HEK293 (cell line): ENCODE data around the gene FAM133A.

ENCODE experiments used
- CTCF ChIA-PET: fragments of 350-600 bp; formaldehyde crosslinking; extraction: SDS; loops from one replicate; lab custom pipeline; 2021; ENCODE audit warnings: antibody characterized with exemption; lab: Yijun Ruan, JAX
- POLR2A ChIA-PET: fragments of 300-600 bp; formaldehyde crosslinking; extraction: SDS; loops from one replicate; lab custom pipeline; 2020; ENCODE audit warnings: antibody characterized with exemption, inconsistent platforms; lab: Yijun Ruan, JAX
- H3K27ac ChIP-seq: fragments of 200-500 bp; sonication (Bioruptor generic); 2 replicates; pipeline ENCODE4 v1.5.1; 2014; ENCODE audit warnings: low read depth, low read length, control low read depth, inconsistent platforms; ENCODE audit errors: extremely low read depth
- H3K36me3 ChIP-seq, 2 experiments: fragments of 200-500 bp in 1 of 2; sonication (Bioruptor generic) in 1 of 2; 1 replicate in 1 of 2; 2 replicates in 1 of 2; pipeline ENCODE4 v1.5.1; 2014 to 2017; ENCODE audit warnings: inconsistent platforms in 2 of 2, low read length in 2 of 2; ENCODE audit not compliant: control insufficient read depth in 2 of 2, insufficient read depth in 1 of 2
- H3K4me1 ChIP-seq: fragments of 200-500 bp; sonication (Bioruptor generic); 2 replicates; pipeline ENCODE4 v1.5.1; 2014; ENCODE audit warnings: mild to moderate bottlenecking, low read length, inconsistent platforms; ENCODE audit not compliant: control insufficient read depth, insufficient read depth
- H3K4me3 ChIP-seq: 2 replicates; pipeline ENCODE4 v1.5.1; 2011; ENCODE audit warnings: low read depth, mild to moderate bottlenecking, control low read depth, low read length, moderate library complexity
- H3K9me3 ChIP-seq: fragments of 200-500 bp; sonication (Bioruptor generic); 2 replicates; pipeline ENCODE4 v1.5.1; 2014; ENCODE audit warnings: low read depth, low read length, inconsistent platforms; ENCODE audit not compliant: control insufficient read depth, insufficient read depth
- BCL6B ChIP-seq: fragments of 450-650 bp; formaldehyde crosslinking; IDR thresholded peaks from 2 replicates; pipeline ENCODE4 v1.5.1; 2017; ENCODE audit warnings: missing biosample characterization, missing genetic modification characterization
- KLF1 ChIP-seq: fragments of 450-650 bp; formaldehyde crosslinking; IDR thresholded peaks from 2 replicates; pipeline ENCODE4 v1.5.1; 2016; ENCODE audit warnings: missing biosample characterization, missing genetic modification characterization
- OSR2 ChIP-seq: fragments of 450-650 bp; formaldehyde crosslinking; IDR thresholded peaks from 2 replicates; pipeline ENCODE4 v1.5.1; 2016; ENCODE audit warnings: missing biosample characterization, missing genetic modification characterization
- ZBTB20 ChIP-seq: fragments of 450-650 bp; formaldehyde crosslinking; IDR thresholded peaks from 2 replicates; pipeline ENCODE4 v1.5.1; 2016; ENCODE audit warnings: missing biosample characterization, missing genetic modification characterization
- ZFP3 ChIP-seq: fragments of 450-650 bp; formaldehyde crosslinking; IDR thresholded peaks from 2 replicates; pipeline ENCODE4 v1.5.1; 2016; ENCODE audit warnings: low read depth, missing biosample characterization, missing genetic modification characterization
- ZNF132 ChIP-seq: fragments of 450-650 bp; formaldehyde crosslinking; IDR thresholded peaks from 2 replicates; pipeline ENCODE4 v1.5.1; 2017; ENCODE audit warnings: missing biosample characterization, missing genetic modification characterization, borderline replicate concordance
- ZNF184 ChIP-seq: fragments of 450-650 bp; IDR thresholded peaks from 2 replicates; pipeline ENCODE4 v1.5.1; 2018; ENCODE audit warnings: missing biosample characterization, mild to moderate bottlenecking, missing genetic modification characterization
- ZNF19 ChIP-seq: fragments of 450-650 bp; formaldehyde crosslinking; IDR thresholded peaks from 2 replicates; pipeline ENCODE4; 2016; ENCODE audit warnings: missing biosample characterization, missing genetic modification characterization, low read depth
- ZNF221 ChIP-seq: fragments of 450-650 bp; formaldehyde crosslinking; IDR thresholded peaks from 2 replicates; pipeline ENCODE4 v1.5.1; 2017; ENCODE audit warnings: missing biosample characterization, missing genetic modification characterization, borderline replicate concordance
- ZNF26 ChIP-seq: fragments of 450-650 bp; formaldehyde crosslinking; IDR thresholded peaks from 2 replicates; pipeline ENCODE4 v1.5.1; 2016; ENCODE audit warnings: missing biosample characterization, missing genetic modification characterization
- ZNF292 ChIP-seq: fragments of 450-650 bp; formaldehyde crosslinking; IDR thresholded peaks from 2 replicates; pipeline ENCODE4 v1.5.1; 2016; ENCODE audit warnings: low read depth, missing biosample characterization, missing genetic modification characterization, borderline replicate concordance
- ZNF341 ChIP-seq: fragments of 450-650 bp; formaldehyde crosslinking; IDR thresholded peaks from 2 replicates; pipeline ENCODE4; 2016; ENCODE audit warnings: low read depth, missing biosample characterization, missing genetic modification characterization
- ZNF654 ChIP-seq: fragments of 450-650 bp; formaldehyde crosslinking; IDR thresholded peaks from 2 replicates; pipeline ENCODE4 v1.5.1; 2016; ENCODE audit warnings: low read depth, missing biosample characterization, missing genetic modification characterization
- ZNF670 ChIP-seq: fragments of 450-650 bp; formaldehyde crosslinking; IDR thresholded peaks from 2 replicates; pipeline ENCODE4 v1.5.1; 2016; ENCODE audit warnings: missing biosample characterization, missing genetic modification characterization, low read depth
- ZSCAN30 ChIP-seq: fragments of 450-650 bp; IDR thresholded peaks from 2 replicates; pipeline ENCODE4 v1.5.1; 2018; ENCODE audit warnings: missing biosample characterization, mild to moderate bottlenecking, missing genetic modification characterization, moderate library complexity
- ZSCAN4 ChIP-seq: fragments of 450-650 bp; formaldehyde crosslinking; IDR thresholded peaks from 2 replicates; pipeline ENCODE4 v1.5.1; 2017; ENCODE audit warnings: missing biosample characterization, missing genetic modification characterization
- TF ChIP-seq, protein P1 (sequence below): fragments of 450-650 bp; formaldehyde crosslinking; IDR thresholded peaks from 2 replicates; pipeline ENCODE4 v1.5.1; 2016; ENCODE audit warnings: missing biosample characterization, missing genetic modification characterization
- TF ChIP-seq, protein P2 (sequence below): fragments of 450-650 bp; formaldehyde crosslinking; IDR thresholded peaks from 2 replicates; pipeline ENCODE4 v1.5.1; 2016; ENCODE audit warnings: missing biosample characterization, missing genetic modification characterization, low read depth
- TF ChIP-seq, protein P3 (sequence below): fragments of 450-650 bp; formaldehyde crosslinking; IDR thresholded peaks from 2 replicates; pipeline ENCODE4 v1.5.1; 2016; ENCODE audit warnings: missing biosample characterization, missing genetic modification characterization

FAM133A gene

GRCh38 chrX:93673056-93673868, 744 bp upstream of the FAM133A start, which contains the start of gene NAP1L3 (continued):
- 0 out of 2 replicates have a peak, but pooled peaks have one; percentile 24 for TF ChIP-seq OSR2 (tag by site-specific recombination)
- TF ChIP-seq, all 188 proteins: peak for 6

- CTCF ChIA-PET = interaction anchor here (0.6 kb wide), 1 partner anchor 17 kb away, joined by 3 read pairs; no protein-coding TSS in a partner anchor
Observed at GRCh38 chrX:93695981-93696380, 22.0 kb downstream of the FAM133A start.

DNA sequence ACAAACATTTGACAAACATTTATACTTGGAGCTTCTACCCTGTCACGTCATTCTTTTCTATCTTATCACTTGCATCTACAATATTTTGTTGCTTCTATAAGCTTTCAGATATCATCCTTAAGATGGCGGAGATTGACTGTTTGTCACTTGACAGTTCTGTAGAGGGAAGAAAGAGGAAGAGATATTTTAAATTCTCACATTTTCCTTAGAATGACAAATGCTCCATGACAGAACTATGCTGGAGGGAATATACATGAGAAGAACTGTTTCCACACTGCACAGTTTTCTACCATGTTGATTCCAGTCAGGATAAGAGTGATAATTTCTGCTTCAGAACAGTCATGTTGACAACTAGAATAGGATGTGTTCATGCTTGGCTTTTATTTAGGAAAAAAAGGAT, 29.7 kb downstream of the FAM133A start:
- Histone ChIP-seq H3K36me3 (no peaks in the 10 kb centered on the region), H3K4me3 (no peak overlapping the region), H3K9me3 (peaks cover 3% of the 10 kb centered on the region; the same call in 1 of the 2 replicates), H3K27ac (no peak overlapping the region), H3K4me1 (no peaks in the 10 kb centered on the region)
- TF ChIP-seq ZNF19 (tag by site-specific recombination) (no peak), ZNF221 (no peak), BCL6B (tag by site-specific recombination) (no peak), ZNF654 (tag by site-specific recombination) (no peak), ZNF184 (no peak), ZFP3 (tag by site-specific recombination) (no peak), KLF1 (no peak), ZSCAN4 (tag by site-specific recombination) (no peak), ZBTB20 (tag by site-specific recombination) (no peak), ZNF341 (tag by site-specific recombination) (no peak), ZNF670 (tag by site-specific recombination) (no peak), ZNF26 (tag by site-specific recombination) (no peak), ZSCAN30 (no peak), ZNF132 (tag by site-specific recombination) (no peak), ZNF292 (tag by site-specific recombination) (no peak)
- TF ChIP-seq, protein P1, sequence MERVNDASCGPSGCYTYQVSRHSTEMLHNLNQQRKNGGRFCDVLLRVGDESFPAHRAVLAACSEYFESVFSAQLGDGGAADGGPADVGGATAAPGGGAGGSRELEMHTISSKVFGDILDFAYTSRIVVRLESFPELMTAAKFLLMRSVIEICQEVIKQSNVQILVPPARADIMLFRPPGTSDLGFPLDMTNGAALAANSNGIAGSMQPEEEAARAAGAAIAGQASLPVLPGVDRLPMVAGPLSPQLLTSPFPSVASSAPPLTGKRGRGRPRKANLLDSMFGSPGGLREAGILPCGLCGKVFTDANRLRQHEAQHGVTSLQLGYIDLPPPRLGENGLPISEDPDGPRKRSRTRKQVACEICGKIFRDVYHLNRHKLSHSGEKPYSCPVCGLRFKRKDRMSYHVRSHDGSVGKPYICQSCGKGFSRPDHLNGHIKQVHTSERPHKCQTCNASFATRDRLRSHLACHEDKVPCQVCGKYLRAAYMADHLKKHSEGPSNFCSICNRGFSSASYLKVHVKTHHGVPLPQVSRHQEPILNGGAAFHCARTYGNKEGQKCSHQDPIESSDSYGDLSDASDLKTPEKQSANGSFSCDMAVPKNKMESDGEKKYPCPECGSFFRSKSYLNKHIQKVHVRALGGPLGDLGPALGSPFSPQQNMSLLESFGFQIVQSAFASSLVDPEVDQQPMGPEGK (tag by site-specific recombination) = no peak
- TF ChIP-seq, protein P2, sequence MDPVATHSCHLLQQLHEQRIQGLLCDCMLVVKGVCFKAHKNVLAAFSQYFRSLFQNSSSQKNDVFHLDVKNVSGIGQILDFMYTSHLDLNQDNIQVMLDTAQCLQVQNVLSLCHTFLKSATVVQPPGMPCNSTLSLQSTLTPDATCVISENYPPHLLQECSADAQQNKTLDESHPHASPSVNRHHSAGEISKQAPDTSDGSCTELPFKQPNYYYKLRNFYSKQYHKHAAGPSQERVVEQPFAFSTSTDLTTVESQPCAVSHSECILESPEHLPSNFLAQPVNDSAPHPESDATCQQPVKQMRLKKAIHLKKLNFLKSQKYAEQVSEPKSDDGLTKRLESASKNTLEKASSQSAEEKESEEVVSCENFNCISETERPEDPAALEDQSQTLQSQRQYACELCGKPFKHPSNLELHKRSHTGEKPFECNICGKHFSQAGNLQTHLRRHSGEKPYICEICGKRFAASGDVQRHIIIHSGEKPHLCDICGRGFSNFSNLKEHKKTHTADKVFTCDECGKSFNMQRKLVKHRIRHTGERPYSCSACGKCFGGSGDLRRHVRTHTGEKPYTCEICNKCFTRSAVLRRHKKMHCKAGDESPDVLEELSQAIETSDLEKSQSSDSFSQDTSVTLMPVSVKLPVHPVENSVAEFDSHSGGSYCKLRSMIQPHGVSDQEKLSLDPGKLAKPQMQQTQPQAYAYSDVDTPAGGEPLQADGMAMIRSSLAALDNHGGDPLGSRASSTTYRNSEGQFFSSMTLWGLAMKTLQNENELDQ = no peak
- ChIA-PET POLR2A (no interaction called here), CTCF (interaction anchor here (0.7 kb wide), 1 partner anchor 17 kb away, joined by 3 read pairs; no protein-coding TSS in a partner anchor)

More at GRCh38 chrX:93695981-93696380, 22.0 kb downstream of the FAM133A start:
- no peak overlapping the region for H3K4me3 ChIP-seq
- no peaks in the 10 kb centered on the region for H3K4me1 ChIP-seq
- no peaks in the 10 kb centered on the region for H3K36me3 ChIP-seq
- TF ChIP-seq, protein P3, sequence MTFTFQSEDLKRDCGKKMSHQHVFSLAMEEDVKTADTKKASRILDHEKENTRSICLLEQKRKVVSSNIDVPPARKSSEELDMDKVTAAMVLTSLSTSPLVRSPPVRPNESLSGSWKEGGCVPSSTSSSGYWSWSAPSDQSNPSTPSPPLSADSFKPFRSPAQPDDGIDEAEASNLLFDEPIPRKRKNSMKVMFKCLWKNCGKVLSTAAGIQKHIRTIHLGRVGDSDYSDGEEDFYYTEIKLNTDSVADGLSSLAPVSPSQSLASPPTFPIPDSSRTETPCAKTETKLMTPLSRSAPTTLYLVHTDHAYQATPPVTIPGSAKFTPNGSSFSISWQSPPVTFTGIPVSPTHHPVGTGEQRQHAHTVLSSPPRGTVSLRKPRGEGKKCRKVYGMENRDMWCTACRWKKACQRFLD (tag by site-specific recombination) = no peak
- H3K27ac ChIP-seq = no peak overlapping the region
- POLR2A ChIA-PET = no interaction called here
- H3K9me3 ChIP-seq = no peaks in the 10 kb centered on the region
